GM12874 (cell line): ENCODE results near the gene GPR68.

Source experiments
- CTCF ChIP-seq: IDR thresholded peaks from 2 replicates; pipeline ENCODE4 v1.5.1; 2011; ENCODE audit warnings: low read depth, mild to moderate bottlenecking, control low read depth, low read length, moderate library complexity; ENCODE audit not compliant: insufficient read depth

Gene GPR68

GRCh38 chr14:91272341-91273272 is 28.1 kb upstream of the GPR68 start:
- TF ChIP-seq CTCF: no peak

GRCh38 chr14:91271639-91272038 is 27.1 kb upstream of the GPR68 start:
- no peak for TF ChIP-seq CTCF

GRCh38 chr14:91270619-91271018 is 26.1 kb upstream of the GPR68 start:
- no peak for TF ChIP-seq CTCF

- no peak for TF ChIP-seq CTCF
Observed at GRCh38 chr14:91270188-91270587, 25.7 kb upstream of the GPR68 start.

GRCh38 chr14:91269076-91269991 is 24.8 kb upstream of the GPR68 start:
- TF ChIP-seq CTCF: no peak

GRCh38 chr14:91267965-91268437 is 23.5 kb upstream of the GPR68 start:
- no peak for TF ChIP-seq CTCF

- TF ChIP-seq CTCF: no peak
Observed at GRCh38 chr14:91265404-91265803, 20.9 kb upstream of the GPR68 start.
